NCI-H2081 treated with DMSO at 0.1 percent for 48 hours (cell line): ENCODE data around the gene AP2A1.

Experiments
- DNase-seq: peaks from one replicate; lab custom pipeline; 2025; lab: John Stamatoyannopoulos, UW

Gene AP2A1

DNA sequence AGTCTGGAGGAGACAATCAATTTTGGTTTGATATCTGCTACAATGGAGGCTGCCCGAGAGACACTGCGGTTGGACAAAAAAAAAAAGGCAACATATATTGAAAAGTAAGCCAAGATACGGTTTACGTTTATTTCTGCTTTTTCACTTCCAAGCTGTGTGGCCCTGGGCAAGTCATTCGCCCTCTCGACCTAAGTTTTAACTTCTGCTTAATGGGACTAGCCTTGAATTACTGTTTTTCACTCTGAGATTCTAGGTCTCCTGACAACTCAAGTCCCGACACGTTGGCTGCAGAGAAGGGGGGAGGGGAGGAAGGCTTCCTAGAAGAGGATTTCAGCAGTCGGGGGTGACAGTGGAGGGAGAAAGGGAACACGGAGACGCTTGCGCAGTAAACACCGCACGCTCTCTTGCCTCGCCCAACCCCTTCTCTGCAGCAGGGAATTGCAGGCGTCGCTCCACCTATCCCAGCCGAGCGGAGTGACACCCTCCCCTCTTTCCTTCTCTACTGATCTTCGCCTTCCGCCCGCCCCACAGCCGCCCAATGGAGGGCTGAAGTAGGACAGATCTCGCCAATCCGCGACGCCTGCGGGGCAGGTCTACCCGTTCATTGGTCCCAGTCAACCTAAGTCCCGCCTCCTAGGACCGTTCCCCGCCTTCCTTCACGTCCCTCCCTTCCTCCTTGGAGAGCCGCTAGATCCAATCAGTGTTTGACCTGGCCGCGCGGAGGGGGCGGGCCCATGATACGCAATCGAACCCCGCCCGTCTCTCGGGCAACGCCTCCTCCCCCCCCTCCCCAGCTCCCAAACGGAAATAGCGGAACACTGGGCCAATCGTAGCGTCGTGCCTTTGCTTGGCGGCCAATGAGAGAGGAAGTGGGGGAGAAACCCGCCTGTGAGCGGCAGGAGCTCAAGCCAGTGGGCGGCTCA, 533 bp upstream of the AP2A1 start:
- peak; percentile 98 for DNase-seq

DNA sequence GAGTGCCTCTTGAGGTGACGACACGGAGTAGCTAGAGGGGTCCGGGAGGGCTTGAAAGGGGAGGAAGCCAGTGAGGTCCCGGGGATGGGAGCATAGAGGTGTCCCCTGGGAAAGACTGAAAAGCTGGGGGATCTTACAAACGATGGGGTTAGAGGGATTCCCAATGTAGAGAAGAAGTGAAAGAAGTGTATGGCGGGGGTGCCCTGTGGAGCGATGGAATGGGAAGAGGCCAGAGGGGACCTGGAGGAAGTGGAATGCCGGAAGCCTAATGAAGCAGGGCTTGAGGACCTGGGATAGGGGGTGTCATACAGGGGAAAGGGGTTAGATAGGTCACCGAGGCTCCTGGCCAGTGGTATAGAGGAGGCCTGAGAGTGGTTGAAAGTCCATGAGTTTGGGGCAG, 580 bp downstream of the AP2A1 start:
- no peak for DNase-seq

DNA sequence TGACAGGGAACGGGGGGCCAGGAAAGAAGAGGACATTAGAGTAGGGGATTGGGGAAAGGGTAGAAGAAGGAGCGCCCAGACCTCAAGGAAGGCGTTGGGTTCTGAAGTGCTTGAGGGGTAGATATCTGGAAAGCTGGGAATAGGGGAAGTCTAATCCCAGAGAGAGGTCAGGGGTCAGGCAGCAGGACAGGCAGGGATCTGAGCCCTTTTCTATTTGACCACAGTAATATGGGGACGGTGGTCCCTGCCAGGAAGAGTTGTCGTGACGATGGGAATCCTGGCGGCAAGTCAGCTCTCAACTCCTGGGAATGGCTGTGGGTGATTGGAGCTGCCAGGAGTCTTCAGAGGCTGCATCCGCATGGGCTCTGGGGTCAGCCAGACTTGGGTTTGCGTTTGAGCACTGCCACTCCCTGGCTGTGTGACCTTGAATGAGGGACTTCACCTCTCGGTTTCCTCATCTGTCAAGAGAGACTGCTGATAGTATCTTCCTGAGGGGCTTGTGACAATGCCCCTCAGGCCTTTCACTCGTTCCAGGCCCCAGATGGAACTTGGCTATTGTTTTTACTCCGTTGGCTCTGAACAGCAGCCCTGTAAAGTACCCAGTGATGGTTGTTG, 1.3 kb downstream of the AP2A1 start:
- no peak for DNase-seq

DNA sequence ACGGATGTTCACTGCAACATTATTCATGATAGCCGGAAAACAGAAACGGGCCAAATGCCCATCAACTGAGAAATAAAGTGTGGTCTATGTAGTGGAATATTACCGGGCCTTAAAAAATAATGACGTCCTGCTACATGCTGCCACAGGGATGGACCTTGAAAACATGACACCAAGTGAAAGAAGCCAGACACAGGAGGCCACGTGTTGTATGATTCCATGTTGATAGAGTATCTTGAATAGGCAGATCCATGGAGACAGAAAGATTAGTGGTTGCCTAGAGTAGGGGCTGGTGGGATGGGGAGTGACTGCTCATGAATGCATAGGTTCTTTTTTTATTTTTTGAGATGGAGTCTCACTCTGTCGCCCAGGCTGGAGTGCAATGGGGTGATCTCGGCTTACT, 3.7 kb downstream of the AP2A1 start:
- DNase-seq, result no peak

DNA sequence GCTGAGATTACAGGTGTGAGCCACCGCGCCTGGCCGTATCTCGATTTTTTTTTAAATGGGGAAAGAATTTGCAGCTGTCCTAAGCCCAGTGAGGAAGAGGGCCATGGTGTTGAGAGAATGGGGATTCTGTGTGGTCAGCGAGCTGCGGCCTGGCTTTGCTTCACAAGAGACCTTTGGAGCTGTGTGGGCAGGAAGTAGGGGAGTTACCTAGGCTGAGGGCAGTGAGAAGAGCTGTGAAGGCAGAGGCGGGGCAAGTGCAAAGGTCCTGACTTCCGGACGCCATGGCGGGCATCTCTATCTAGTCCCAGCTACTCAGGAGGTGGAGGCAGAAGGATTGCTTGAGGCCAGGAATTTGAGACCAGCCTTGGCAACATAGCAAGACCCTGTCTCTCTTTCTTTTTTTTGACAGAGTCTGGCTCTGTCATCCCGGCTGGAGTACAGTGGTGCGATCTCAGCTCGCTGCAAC, 4.9 kb downstream of the AP2A1 start:
- DNase-seq, result no peak

DNA sequence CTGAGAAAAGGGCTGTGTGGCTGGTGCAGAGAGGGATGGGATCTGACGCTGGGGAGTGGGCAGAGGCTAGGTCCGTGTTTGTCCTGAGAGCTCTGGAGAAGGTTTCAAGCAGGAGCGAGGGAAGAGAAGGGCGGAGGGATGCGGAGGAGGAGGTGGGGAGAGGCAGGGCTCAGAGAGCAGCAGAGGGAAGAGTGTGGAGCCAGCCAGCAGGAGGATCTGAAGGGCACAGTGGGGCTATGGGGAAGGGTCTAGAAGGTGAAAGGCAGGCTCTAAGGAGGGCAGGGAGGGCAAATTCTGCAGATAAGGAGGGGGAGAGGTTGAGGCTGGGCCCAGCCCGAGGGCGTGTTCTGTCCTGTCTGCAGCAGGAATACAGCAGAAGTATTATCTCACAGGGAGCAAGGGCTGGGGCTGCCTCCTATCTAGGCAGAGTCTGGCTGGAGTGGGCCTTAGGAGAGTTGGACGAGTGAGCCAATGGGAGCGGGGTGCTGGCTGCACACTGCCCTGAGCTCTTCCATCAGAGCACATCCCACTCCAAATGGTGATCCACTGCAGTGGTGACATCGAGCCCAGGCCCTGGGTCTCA, 6.1 kb downstream of the AP2A1 start:
- no peak for DNase-seq

DNA sequence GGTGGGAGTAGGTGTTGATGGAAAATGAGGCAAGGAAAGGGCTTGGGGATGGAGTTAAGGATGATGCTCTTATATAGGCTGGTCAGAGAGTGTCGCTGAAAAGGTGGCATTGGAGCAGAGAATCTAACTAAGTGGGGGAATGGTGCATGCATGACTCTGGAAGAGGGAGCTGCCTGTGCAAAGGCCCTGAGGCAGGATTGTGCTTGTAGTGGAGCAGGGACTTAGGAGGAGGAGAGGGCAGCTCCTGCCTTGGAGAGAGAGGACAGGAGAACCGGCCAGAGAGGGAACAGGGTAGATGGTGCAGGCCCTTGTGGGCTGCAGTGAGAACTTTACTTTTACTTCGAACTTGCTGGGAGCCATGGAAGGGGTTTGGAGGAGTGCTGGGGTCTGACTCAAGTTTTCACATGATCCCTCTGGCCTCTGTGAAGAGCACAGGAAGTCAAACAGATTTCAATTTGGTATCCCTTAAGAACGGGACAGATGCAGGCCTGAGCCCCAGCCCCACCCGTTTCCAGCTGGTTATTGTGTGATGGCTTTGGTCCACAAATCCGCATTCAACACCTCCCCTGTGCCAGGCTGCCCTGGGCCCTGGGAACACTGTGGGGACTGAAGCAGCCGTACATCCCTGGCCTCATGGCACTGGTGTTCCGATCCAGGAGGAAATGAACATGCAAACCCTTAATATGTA, 7.0 kb downstream of the AP2A1 start:
- DNase-seq, result no peak

DNA sequence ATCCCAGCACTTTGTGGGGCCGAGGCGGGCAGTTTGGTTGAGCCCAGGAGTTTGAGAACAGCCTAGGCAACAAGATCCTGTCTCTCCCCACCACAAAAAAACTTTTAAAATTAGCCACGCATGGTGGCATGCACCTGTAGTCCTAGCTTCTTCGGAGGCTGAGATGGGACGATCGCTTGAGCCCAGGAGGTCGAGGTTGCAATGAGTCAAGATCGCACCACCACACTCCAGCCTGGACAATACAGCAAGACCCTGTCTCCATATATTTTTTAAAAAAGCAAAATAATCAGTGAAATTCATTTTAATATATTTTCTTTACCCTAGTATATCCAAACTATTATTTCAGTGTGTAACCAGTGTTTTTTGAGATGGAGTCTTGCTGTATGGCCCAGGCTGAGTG, 8.2 kb downstream of the AP2A1 start:
- DNase-seq, result no peak

DNA sequence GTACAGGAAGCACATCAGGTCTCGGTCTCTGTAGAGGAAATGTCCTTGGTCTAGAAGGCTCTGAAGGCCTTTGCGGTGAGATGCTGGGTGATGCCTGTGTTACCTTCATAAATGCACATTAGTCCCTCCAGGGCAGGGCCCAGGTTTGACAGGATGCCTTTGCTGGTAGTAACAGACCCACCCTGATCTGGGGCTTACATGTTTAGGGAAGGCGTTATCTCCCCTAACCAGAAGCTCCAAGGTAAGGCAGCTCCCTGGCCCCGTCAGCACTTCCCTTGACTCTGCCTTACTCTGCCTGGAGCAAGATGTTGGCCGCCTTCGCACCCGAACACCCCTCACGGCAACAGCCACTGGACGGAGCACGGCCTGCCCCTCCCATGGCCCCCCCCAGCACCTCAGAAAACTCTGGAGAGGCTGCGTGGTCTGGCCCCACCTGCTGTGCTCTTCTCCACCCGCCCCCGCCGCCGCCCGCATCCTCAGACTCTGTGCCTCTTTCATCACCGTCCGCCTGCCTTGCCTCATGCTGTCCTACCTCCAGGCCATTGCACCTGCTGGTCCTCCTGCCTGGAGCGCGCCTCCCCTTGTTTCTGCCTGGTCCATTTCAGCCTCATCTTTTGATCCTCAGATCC, 9.1 kb downstream of the AP2A1 start:
- no peak for DNase-seq

DNA sequence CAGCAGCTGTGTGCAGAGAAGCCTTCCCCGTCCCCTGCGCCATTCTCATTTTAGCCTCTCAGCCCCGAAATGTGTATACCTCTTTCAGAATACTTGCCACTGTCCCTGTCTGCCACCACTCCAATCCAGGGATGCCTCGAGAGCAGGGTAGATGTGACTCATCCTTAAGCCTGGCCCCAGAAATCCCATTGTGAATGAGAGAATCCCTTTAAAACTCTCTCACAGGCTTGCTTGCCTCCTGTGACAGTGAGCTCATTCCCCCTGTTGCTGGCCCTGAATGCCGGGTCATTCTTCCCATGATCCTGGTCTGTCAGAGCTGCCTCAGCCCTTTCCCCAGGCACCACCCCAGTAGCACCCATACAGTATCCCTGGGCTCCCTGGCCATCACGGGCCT, 9.6 kb downstream of the AP2A1 start:
- no peak for DNase-seq

DNA sequence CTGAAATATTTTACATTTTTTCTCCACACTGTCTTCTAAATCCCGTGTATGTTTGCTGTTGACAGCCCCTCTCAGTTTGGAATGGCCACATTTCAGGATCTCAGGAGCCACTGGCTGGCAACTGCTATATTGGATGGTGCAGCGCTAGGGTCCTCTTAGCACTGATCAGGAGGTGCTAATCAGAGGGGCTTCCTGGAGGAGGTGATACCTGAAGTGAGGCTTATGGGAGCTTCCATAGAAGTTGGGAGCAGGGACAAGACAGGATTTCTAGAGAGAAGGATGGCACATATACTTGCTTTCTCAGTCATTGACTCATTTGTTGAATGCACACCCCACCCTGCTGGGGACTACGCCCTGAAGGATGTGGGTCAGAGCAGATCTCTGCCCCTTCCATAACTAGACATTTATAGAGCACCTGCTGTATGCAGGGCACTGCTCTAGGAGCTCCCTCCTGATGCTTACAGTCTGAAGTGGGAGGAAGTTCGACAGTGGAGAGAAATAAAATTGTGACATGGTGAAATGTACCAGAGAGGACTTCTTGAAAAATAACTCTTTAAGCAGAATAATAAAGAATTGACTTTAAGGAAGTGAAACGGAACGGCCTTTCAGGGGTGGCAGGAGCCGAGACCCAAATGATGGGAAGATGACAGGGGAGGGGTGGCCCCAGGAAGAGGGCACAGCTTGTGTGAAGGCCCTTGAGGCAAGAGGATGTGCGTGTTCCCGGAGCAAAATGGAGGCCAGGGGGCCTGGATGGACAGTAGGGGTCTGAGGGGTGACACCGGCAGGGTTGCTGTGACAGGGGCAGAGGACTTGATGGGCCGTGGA, 13.1 kb downstream of the AP2A1 start:
- DNase-seq, result no peak

DNA sequence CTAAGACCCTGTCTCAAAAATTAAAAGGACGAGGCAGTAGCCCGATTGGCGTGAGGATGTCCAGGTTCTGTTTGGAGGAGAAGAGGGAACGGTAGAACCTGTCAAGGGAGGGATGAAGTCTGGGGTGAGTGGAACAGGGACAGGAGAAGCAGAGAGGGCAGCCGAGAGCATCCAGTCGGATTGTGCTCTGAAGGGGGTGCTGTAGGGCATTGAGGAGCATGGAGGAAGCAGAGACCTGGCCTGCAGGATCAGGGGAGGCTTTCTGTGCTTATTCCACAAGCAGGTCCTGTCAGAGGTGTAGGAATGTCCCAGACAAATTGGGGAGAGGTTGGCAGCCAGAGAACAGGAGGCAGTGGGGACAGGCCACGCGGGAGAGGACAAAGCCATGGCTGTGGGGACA, 14.1 kb downstream of the AP2A1 start:
- DNase-seq, result no peak

DNA sequence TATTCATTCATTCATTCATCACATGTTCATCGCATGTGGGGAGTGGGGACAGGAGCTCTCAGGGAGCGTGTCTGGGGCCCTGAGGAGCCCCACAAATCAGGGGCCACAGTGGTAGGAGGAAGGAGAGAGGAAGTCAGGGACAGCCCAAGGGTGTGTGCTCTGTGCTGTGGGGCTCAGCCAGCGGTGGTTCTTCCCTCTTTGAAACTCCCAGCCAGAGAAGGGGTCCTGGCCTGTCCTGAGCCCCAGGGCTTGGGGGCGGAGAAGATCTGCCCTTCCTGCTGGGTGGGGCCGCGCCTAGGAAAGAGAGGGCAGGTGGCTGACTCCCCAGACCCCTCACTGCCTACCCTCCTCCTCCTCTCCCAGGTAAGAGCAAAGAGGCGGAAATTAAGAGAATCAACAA, 14.6 kb downstream of the AP2A1 start:
- no peak for DNase-seq

DNA sequence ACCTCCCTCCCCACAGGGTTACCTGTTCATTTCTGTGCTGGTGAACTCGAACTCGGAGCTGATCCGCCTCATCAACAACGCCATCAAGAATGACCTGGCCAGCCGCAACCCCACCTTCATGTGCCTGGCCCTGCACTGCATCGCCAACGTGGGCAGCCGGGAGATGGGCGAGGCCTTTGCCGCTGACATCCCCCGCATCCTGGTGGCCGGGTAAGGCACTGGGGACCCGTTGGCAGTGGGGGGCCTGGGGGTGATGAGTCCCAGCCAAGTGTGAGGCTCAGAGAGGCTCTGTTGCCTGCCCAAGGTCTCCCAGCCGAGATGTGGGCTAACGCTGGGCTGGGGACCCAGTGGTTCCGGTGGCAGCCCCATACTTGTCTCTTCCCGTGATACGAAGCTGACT, 15.7 kb downstream of the AP2A1 start:
- no peak for DNase-seq

DNA sequence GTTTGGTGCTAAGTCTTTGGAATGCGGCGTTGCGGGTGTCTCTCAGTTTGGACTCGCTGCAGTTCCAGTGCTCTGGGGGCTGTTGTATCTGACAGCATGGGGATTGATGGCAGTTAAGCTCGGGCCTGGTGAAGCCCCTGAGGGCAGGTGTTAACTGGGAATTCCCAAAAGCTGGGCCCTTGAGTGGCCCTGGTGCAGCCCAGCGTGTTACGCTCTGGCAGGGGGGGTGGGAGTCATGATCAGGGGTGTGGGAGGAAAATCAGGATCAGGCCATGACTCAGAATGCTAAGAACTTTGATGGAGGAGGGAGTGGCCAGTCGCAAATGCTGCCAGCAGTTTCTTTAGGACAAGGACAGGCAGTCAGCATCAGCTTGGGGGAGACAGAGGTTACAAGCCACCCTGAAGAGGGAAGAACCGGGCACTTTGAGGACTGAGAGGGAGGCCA, 19.6 kb downstream of the AP2A1 start:
- no peak for DNase-seq

DNA sequence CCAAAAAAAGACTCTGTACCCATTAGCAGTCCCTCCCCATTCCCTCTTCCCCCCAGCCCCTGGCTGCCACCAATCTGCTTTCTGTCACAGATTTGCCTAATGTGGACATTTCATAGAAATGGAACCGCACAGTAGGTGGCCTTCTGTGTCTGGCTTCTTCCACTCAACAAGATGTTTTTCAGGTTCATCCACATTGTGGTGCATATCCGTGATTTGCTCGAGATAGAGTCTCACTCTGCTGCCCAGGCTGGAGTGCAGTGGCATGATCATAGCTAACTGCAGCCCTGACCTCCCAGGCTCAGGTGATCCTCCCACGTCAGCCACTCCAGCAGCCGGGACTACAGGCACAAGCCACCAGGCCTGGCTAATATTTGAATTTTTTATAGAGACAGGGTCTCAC, 20.9 kb downstream of the AP2A1 start:
- no peak for DNase-seq

DNA sequence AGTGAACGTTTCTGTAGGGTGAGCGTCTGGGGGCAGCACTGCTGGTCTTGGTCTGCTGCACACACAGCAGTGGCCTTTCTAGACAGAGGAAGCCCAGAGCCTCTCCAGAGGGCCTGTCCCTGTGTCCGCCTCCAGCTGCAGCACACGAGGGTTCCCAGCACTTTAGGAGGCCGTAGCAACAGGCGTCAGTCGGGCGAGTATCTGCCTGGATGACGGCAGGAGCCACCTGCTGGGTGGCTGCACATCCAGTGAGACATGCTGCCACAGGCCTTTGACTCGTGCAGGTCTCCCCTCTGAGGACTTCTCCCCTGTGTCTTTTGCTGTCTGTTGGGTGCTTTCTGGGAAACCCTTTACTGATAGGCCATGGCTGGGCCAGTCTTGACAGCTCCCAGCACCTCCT, 22.1 kb downstream of the AP2A1 start:
- no peak for DNase-seq

DNA sequence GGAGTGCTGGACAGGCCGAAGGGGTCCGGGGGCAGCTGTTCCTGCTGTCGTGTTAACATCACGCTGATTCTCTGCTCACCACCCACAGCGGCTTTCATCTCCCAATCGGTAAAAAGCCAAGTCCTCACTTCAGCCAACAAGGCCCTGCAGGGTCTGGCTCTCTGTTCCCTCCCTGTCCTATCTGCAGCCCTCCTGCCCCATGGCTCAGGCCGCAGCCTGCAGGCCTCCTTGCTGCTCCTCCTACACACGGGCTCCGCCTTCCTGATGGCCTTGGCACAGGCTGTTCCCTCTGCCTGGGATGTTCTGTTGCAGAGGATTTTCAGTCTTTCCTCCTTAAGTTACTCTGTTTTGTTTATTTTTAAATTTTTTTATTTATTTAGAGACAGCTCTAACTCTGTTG, 24.1 kb downstream of the AP2A1 start:
- DNase-seq, result no peak

DNA sequence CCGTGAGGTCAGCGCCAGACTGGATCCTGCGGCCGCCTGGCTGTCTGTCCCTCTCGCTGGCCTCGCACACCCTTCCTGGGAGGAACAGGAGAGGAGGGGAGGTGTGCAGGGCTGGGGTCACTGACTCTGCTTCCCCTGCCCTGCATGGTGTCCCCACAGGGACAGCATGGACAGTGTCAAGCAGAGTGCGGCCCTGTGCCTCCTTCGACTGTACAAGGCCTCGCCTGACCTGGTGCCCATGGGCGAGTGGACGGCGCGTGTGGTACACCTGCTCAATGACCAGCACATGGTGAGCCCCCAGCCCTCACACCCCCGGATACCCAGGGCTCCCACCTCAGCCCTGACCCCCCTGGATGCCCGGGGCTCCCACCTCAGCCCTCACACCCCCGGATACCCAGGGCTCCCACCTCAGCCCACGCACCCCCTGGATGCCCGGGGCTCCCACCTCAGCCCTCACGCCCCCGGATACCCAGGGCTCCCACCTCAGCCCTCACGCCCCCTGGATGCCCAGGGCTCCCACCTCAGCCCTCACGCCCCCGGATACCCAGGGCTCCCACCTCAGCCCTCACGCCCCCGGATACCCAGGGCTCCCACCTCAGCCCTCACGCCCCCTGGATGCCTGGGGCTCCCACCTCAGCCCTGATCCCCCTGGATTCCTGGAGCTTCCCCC, 25.1 kb downstream of the AP2A1 start:
- DNase-seq, result no peak

DNA sequence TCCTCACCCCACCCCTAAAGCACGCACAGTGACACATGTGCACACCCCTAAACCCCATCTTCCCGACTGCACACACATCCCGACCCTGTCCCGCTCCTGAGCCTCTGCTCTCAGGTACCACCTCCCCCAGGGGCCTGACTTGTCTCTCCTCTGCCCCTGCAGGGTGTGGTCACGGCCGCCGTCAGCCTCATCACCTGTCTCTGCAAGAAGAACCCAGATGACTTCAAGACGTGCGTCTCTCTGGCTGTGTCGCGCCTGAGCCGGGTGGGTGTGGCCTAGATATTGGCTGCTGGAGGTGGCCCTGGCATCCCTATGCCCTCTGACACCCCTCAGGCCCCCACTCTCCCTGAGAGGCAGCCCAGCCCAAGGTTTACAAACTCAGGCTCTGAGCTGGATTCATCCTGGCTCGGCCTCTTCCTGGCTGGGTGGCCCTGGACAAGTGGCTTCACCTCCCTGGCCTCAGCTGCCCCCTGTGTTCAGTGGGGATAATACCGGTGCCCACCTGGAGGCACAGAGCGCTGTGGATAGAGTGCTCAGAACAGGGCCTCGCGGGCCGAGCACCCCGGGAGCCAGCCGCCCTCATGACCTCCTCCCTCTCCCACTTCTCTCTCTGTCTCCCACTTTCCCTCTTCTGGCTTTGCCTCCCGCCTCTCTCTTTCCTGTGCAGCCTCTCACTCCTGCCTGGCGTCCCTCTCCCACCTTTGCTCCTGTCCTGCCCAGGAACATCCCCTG, 26.2 kb downstream of the AP2A1 start:
- no peak for DNase-seq
